Measurements from ENCODE around the gene TSPEAR. TPM values are rescaled to one million over a fixed set of nuclear protein-coding genes. Genes with fewer than 3 reads are reported as not detected.

TSPEAR gene
- total RNA-seq, 4 donors from 2014 or later: not detected

DNA sequence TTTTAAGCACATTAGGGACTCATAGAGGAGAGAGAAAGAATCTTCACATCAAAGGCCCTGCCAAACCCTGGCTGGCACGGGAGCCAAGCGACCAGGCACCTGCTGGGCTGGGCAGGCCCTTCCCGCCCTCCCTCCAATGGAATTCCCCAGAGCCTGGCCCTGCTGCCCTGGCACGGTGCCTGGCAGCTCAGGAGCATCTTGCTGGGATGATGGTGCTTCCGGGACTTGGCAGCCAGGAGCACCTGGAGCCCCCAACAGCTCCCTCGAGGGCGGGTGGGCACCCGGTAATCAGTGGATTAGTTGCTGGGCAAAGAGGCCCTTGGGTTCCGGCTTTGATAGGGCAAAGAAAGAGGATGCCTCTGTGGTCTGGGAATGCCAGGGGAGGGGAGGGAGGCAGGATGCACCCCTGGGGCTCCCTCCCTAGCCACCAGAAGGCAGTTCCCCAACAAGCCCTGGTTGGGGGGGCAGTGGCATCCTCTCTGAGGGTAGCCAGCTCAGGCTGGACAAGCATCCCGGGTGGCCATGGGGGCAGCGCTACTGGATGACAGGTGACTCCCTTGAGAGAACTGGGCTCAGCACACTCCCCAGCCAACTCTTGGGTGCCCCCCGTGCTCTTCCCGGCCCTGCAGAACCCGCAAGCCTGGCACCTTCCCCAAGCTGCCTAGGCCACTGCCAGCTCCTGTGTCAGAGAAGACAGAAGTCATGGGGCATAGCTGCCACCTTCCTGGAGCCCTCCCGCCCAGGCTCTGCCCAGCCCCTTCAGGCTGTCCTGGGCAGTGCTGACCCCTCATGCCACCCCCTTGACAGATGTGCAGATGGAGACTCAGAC, 197.8 kb downstream of the TSPEAR start:
- TF ChIP-seq POLR2AphosphoS5 (IDR thresholded peaks at IDR 0.05) (no peak), POLR2A (IDR thresholded peaks at IDR 0.05) (no peak), EP300 (IDR thresholded peaks at IDR 0.05; ENCODE audit: low read depth) (no peak), CTCF (IDR thresholded peaks at IDR 0.05) (no peak)
- DNase-seq: no peak
- Histone ChIP-seq H3K27ac (no peak overlapping the region), H3K4me3 (no peak overlapping the region), H3K27me3 (peaks cover 10% of the 10 kb centered on the region), H3K9me3 (no peaks in the 10 kb centered on the region), H3K4me1 (peaks cover 0 to 6% (median 3%) of the 10 kb centered on the region in 4 donors), H3K36me3 (no peaks in the 10 kb centered on the region)
- WGBS, 2 donors (ENCODE audit: low coverage in 1 of 2): 67% methylated on average over 12 of the region's 15 CpGs; no CpG with 5 or more reads in 1 of the 2 donors
- intact Hi-C loops (cut with DNase I; ENCODE audit: low total_unique reads) (no loop called here), in situ Hi-C loops (cut with MboI; ENCODE audit: low pct_ligation_motif_present in 1 of 4, low pct_unique_long_range_greater_than_20kb in 1 of 4, low sequenced_read_pairs in 3 of 4) (loop anchor here in 2 of 4 donors (10.0 to 25.0 kb wide), 2 partner anchors 274 to 281 kb away; no protein-coding TSS in a partner anchor)

- Histone ChIP-seq H3K36me3 (no peaks in the 10 kb centered on the region), H3K27me3 (peaks cover 18% of the 10 kb centered on the region), H3K27ac (no peak overlapping the region), H3K4me3 (no peak overlapping the region), H3K9me3 (no peaks in the 10 kb centered on the region), H3K4me1 (peaks cover 0 to 6% (median 3%) of the 10 kb centered on the region in 4 donors)
- no peak for TF ChIP-seq CTCF (IDR thresholded peaks at IDR 0.05)
- no peak for TF ChIP-seq EP300 (IDR thresholded peaks at IDR 0.05; ENCODE audit: low read depth)
- no peak for TF ChIP-seq POLR2AphosphoS5 (IDR thresholded peaks at IDR 0.05)
- no peak for TF ChIP-seq POLR2A (IDR thresholded peaks at IDR 0.05)
- intact Hi-C loops (cut with DNase I; ENCODE audit: low total_unique reads) (no loop called here), in situ Hi-C loops (cut with MboI; ENCODE audit: low pct_ligation_motif_present in 1 of 4, low pct_unique_long_range_greater_than_20kb in 1 of 4, low sequenced_read_pairs in 3 of 4) (loop anchor here in 2 of 4 donors (10.0 to 25.0 kb wide), 2 partner anchors 275 to 282 kb away; no protein-coding TSS in a partner anchor)
- 67 to 77% methylated on average over 1 to 21 of the region's 21 CpGs for WGBS, 2 donors (ENCODE audit: low coverage in 1 of 2)
- DNase-seq: no peak
Measured at GRCh38 chr21:44512496-44513388, 198.6 kb downstream of the TSPEAR start.

GRCh38 chr21:44511938-44512275, 199.5 kb downstream of the TSPEAR start:
- no peak for TF ChIP-seq POLR2A (IDR thresholded peaks at IDR 0.05)
- no peak for TF ChIP-seq CTCF (IDR thresholded peaks at IDR 0.05)
- TF ChIP-seq EP300 (IDR thresholded peaks at IDR 0.05; ENCODE audit: low read depth): no peak
- TF ChIP-seq POLR2AphosphoS5 (IDR thresholded peaks at IDR 0.05): no peak
- Histone ChIP-seq H3K36me3 (no peaks in the 10 kb centered on the region), H3K4me3 (no peak overlapping the region), H3K27me3 (peaks cover 19% of the 10 kb centered on the region), H3K27ac (no peak overlapping the region), H3K9me3 (no peaks in the 10 kb centered on the region), H3K4me1 (peaks cover 0 to 6% (median 3%) of the 10 kb centered on the region in 4 donors)
- in situ Hi-C loops (cut with MboI; ENCODE audit: low pct_ligation_motif_present in 1 of 4, low pct_unique_long_range_greater_than_20kb in 1 of 4, low sequenced_read_pairs in 3 of 4) (loop anchor here in 2 of 4 donors (10.0 to 25.0 kb wide), 2 partner anchors 275 to 283 kb away; no protein-coding TSS in a partner anchor), intact Hi-C loops (cut with DNase I; ENCODE audit: low total_unique reads) (no loop called here)
- DNase-seq: no peak
- 75 to 88% methylated on average over 2 to 8 of the region's 8 CpGs for WGBS, 2 donors (ENCODE audit: low coverage in 1 of 2)
